Globus pallidus (tissue), 1 donor: ENCODE results near the gene RREB1.

Source experiments
- DNase-seq: peaks from one replicate; pipeline ENCODE4 v3.0.0-alpha.2; 2015; ENCODE audit warnings: low spot score

The RREB1 gene

DNA sequence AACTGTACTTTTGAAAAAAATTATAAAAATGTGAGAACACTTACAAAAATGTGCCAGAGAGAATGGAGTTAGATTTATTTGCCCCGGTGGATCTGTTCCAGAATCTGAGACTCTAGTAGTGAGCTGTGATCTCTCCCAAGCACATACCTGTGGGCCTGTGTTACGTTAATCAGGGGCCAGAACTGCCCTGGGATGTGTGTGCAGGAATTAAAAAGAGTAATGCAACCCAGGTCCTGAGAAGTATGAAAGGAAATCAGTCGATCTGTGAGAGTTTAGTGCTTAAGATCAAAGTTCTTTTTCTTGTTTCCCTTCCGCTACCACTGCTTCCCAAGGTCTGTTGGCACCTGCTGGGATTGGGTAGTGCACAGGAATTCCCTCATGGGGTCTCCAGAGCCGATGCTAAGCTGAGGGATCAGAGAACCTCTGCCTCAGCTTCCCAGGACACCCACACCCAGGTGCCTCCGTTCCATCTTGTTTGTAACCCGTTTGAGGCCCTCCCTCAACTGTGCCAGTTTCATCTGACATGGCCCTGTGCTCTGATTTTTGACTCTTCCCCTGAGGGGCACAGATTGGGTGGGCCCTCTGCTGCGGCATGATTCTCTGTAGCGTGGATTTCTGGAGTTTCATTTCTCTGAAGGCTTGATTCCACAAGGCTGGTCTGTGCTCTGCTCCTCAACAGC, 87.7 kb downstream of the RREB1 start:
- DNase-seq: no peak

DNA sequence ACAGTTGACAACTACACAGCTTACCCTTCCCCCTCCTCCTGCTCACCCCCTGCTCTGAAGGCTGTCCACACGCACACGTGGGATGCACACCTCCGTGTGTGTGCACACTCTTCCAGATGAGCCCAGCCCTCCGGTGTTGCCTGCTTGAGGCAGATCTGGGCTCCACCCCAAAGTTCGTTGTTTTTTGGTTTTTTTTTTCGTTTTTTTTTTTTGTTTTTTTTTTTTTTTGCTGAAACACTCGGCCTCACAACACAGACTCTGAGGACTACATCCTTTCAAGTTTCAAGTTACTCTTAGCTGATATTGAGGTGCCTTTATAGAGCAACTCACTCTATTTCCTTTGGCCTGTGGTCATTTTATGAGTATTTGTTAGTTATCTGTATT, 88.2 kb downstream of the RREB1 start:
- DNase-seq: no peak

- DNase-seq: no peak
Observed at GRCh38 chr6:7196685-7197283, 89.0 kb downstream of the RREB1 start.

- DNase-seq: no peak
Observed at GRCh38 chr6:7197747-7198146, 90.0 kb downstream of the RREB1 start.

DNA sequence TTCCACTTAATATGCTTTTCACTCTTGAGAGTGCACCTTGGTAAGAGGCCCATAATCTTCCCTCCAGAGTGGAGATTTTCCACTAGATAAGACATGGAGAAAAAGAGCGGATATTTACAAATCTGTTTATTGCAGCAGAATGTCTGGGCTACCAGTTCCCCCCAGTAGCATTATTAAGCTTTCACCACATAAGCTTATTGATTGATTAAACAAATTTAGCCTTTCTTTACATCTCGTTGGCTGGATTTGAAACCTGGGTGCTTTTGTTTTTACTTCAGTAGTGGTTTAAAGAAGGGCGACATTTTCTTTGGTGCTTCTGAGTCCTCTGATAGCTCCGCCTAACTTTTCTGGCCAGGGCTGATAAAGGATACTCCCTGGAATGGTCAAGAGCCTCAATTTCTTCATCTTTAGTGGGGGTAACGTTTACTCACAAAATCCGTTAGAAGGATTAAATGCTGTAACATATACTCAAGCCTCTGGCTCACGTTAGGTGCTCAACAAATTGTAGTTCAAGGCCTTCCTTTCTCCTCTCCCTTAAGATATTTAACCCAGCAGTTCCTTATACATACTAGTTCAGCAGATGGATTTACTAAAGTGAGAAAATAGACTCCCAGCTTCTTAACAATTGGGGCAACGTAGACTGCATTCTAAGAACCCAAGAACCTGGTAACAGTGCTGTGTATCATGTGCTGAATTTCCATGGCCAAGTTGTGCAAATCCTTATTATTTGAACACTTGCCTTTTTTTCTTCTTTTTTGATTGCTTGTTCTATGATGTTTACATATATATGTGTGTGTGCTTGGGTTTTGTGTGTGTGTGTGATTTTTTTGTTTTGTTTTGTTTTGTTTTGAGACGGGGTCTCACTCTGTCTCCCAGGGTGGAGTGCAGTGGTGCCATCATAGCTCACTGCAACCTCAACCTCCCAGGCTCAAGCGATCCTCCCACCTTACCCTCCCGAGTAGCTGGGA, 91.4 kb downstream of the RREB1 start:
- DNase-seq: no peak

- no peak for DNase-seq
Observed at GRCh38 chr6:7200598-7201443, 93.1 kb downstream of the RREB1 start.

GRCh38 chr6:7201444-7201731, 93.6 kb downstream of the RREB1 start:
- DNase-seq: no peak

DNA sequence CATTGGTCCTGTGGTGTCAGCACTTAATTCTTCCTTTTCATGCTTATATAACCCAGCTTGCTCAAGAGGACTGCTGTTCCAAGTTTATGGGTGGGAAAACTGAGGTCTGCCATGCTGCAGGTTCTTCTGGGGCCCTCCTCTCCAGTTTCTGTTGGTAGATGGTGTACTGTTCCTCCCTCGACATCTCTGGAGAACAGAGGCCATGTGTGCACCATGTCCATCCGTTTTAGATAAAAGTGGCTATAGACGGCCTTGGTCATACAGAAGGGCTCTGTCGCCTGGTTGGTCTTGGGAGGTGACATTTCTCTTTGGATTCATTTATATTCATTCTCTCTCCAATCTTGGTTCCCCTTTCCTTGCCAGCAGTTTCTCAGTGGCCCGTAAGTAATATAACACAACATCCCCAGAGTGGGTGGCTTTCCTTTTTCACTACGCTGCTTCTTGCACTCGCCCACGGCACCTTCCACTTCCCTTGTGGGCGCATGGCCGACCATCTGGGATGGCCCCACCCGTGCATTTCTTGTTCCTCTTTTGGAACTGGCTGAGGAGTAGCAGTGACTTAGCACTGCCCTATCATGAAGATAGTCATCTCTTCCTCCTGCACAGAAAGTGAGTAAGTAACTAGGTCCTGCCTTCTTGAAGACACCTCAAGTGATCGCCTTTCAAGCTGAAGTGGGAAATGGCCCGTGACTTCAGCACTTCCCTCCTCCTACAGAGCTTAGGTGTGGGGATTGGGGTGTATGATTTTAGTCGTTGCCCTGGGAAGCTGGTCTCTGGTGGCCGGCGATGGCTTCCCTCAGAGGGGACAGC, 94.2 kb downstream of the RREB1 start:
- peak; percentile 74 for DNase-seq

GRCh38 chr6:7202950-7203349, 95.2 kb downstream of the RREB1 start:
- no peak for DNase-seq

DNA sequence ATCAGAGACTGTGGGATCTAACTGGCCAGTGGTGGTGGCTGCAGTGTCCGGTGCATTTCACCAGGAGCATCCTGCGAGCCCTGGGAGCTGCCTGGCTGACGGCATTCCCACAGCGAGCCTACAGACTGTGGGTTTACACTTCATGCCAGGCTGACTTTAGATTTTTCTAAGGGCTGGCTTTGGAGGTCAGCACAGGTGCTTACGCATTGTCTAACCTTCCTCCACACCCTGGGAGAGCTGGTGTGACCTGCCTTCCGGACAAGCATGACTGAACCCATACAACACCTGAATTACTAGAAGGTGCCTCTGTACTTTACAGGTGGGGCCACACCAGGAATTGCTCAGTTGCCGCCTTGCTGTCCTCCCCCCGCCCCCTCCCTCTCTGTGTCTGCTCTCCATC, 96.2 kb downstream of the RREB1 start:
- DNase-seq: no peak

DNA sequence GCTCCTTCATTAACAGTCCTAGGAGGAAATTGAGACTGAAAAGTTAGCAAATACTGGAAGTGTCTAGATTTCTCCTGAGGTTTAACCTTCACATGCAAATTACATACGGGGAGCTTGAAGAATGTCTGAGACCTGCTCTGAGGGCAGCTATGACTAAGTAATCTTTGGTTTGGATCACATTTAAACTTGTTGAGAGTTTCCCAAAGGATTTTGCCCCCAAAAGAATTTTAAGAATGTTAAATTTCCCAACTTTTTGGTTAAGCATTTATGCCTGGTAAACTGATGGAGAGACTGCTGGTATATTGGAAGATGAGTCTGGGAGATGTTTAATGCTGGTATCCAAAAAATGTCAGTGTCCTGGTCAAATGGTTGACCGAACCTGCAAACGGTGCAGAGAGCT, 97.0 kb downstream of the RREB1 start:
- DNase-seq: no peak

GRCh38 chr6:7207720-7208119, 100.0 kb downstream of the RREB1 start:
- DNase-seq: no peak

GRCh38 chr6:7213416-7213815, 105.7 kb downstream of the RREB1 start:
- no peak for DNase-seq

GRCh38 chr6:7214468-7214867, 106.7 kb downstream of the RREB1 start:
- DNase-seq: no peak

- no peak for DNase-seq
Observed at GRCh38 chr6:7215131-7215530, 107.4 kb downstream of the RREB1 start.

GRCh38 chr6:7215798-7216231, 108.1 kb downstream of the RREB1 start:
- no peak for DNase-seq

DNA sequence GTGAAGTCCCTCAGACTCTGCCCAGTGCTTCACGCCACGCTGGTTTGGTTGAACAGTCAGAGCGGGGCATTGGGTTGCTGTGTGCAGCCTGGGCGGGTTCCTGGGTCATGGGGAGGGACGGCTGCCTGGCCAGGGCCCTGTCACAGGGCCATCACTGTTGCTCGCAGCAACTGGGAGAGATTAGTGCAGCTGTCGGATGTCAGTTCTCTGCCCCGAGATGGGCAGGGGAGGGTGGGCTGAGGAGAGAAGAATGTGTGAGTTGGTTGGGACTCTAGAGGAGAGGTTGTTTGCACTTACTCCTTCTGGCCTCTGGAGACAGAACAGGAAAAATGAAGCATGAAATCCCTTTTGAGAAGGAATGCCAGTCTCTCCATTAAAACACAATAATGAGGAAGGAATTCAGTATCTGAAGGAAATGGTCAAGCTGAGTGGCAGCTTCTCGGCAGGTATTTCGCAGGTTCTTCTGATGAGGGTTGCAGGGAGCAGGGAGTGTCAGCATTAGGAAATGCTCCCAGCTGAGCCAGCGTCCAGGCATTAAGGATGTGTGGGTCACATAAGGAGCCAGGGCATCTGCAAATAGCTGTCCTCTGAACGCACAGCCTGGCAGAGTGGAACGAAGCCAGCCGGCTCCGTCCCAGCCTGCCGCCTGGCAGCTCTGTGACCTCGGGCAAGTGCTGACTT, 109.3 kb downstream of the RREB1 start:
- no peak for DNase-seq

GRCh38 chr6:7218406-7218988, 110.7 kb downstream of the RREB1 start:
- DNase-seq: no peak

- DNase-seq: no peak
Observed at GRCh38 chr6:7219310-7219709, 111.5 kb downstream of the RREB1 start.

- DNase-seq: no peak
Observed at GRCh38 chr6:7222197-7222596, 114.4 kb downstream of the RREB1 start.
